Stimulated activated CD8-positive, alpha-beta memory T cell treated with anti-CD3 and anti-CD28 coated beads, Interleukin-4, amount 100 ng/mL, for 1 hour (primary cell): ENCODE measurements around the gene WDSUB1.
A peak's percentile ranks its signal among the peaks of the same experiment; 100 is the strongest.

Experiments
- DNase-seq, 2 donors: peaks; one replicate each; pipeline ENCODE4 v3.0.0-alpha.2; 2020; ENCODE audit warnings: low read depth in 2 of 2, low spot score in 1 of 2

WDSUB1 gene

GRCh38 chr2:159285929-159286708 lies at the start of gene WDSUB1:
WDSUB1 (minus strand) TSS chr2:159286703; CDS start chr2:159283069, 3,634 bp downstream.
- DNase-seq: peak in 1 of 2 donors; percentile 9

GRCh38 chr2:159326569-159327255 lies 40.2 kb upstream of the WDSUB1 start:
- no peak for DNase-seq

GRCh38 chr2:159322419-159322818 lies 35.9 kb upstream of the WDSUB1 start:
- DNase-seq: no peak

- DNase-seq: no peak
Measured at GRCh38 chr2:159317392-159318088, 31.0 kb upstream of the WDSUB1 start.

GRCh38 chr2:159307942-159308341 lies 21.4 kb upstream of the WDSUB1 start:
- no peak for DNase-seq

- no peak for DNase-seq
Measured at GRCh38 chr2:159300586-159300985, 14.1 kb upstream of the WDSUB1 start.

GRCh38 chr2:159298967-159299366 lies 12.5 kb upstream of the WDSUB1 start:
- DNase-seq: no peak

GRCh38 chr2:159297042-159297707 lies 10.7 kb upstream of the WDSUB1 start:
- no peak for DNase-seq

- DNase-seq: no peak
Measured at GRCh38 chr2:159292157-159292556, 5.7 kb upstream of the WDSUB1 start.

GRCh38 chr2:159290289-159290907 lies 3.9 kb upstream of the WDSUB1 start:
- no peak for DNase-seq

GRCh38 chr2:159287733-159288132 lies 1.2 kb upstream of the WDSUB1 start:
- DNase-seq: no peak

- DNase-seq: peak; percentile 89 to 95
Measured at GRCh38 chr2:159286709-159287441, 372 bp upstream of the WDSUB1 start.

- no peak for DNase-seq
Measured at GRCh38 chr2:159285433-159285832, 1.1 kb downstream of the WDSUB1 start.

- DNase-seq: no peak
Measured at GRCh38 chr2:159283529-159283928, 3.0 kb downstream of the WDSUB1 start.

- no peak for DNase-seq
Measured at GRCh38 chr2:159281002-159281401, 5.5 kb downstream of the WDSUB1 start.

GRCh38 chr2:159279700-159280099 lies 6.8 kb downstream of the WDSUB1 start:
- no peak for DNase-seq

GRCh38 chr2:159275111-159275510 lies 11.4 kb downstream of the WDSUB1 start:
- DNase-seq: no peak

GRCh38 chr2:159272156-159272555 lies 14.3 kb downstream of the WDSUB1 start:
- no peak for DNase-seq

GRCh38 chr2:159270744-159271379 lies 15.6 kb downstream of the WDSUB1 start:
- no peak for DNase-seq

GRCh38 chr2:159267921-159268320 lies 18.6 kb downstream of the WDSUB1 start:
- DNase-seq: no peak
